Tibial nerve (tissue), 4 donors: ENCODE data around the gene PHLDA2. TPM values are rescaled to one million over a fixed set of nuclear protein-coding genes. Genes with fewer than 3 reads are reported as not detected.

Experiments used
- DNase-seq, 2 donors: peaks; one replicate each; pipeline ENCODE4 v3.0.0-alpha.2; 2019; ENCODE audit warnings: low spot score in 2 of 2
- H3K27ac ChIP-seq, 4 donors: fragments of 200-600 bp; sonication (generic) in 3 of 4; one replicate each; pipeline ENCODE4 v1.5.1; 2017 to 2019; ENCODE audit warnings: mild to moderate bottlenecking in 1 of 4
- H3K27me3 ChIP-seq, 2 donors: fragments of 200-600 bp; sonication (generic) in 1 of 2; one replicate each; pipeline versions ENCODE4 v1.5.1 to v1.6.0; 2017 to 2019
- H3K36me3 ChIP-seq, 3 donors: fragments of 200-600 bp; sonication (generic); one replicate each; pipeline ENCODE4 v1.5.1; 2018 to 2019
- H3K4me1 ChIP-seq, 4 donors: fragments of 200-600 bp; sonication (generic) in 3 of 4; one replicate each; pipeline ENCODE4 v1.5.1; 2017 to 2019
- H3K4me3 ChIP-seq, 4 donors: fragments of 200-600 bp; sonication (generic) in 3 of 4; one replicate each; pipeline ENCODE4 v1.5.1; 2017 to 2019; ENCODE audit warnings: mild to moderate bottlenecking in 1 of 4, moderate library complexity in 1 of 4
- H3K9me3 ChIP-seq, 4 donors: fragments of 200-600 bp; sonication (generic) in 3 of 4; one replicate each; pipeline ENCODE4 v1.5.1; 2017 to 2019
- EP300 ChIP-seq, 2 donors: sonication (generic); formaldehyde crosslinking; IDR thresholded peaks; one replicate each; pipeline ENCODE4 v1.6.1; 2017; ENCODE audit warnings: antibody characterized with exemption in 2 of 2, mild to moderate bottlenecking in 1 of 2
- POLR2A ChIP-seq, 2 donors: fragments of 450-650 bp; IDR thresholded peaks; one replicate each; pipeline ENCODE4 v1.6.1; 2017; ENCODE audit warnings: antibody characterized with exemption in 2 of 2, mild to moderate bottlenecking in 2 of 2, moderate library complexity in 2 of 2
- WGBS, 2 donors: methylation state at CpG; one replicate each; pipeline ENCODE4 v1.1.5; 2018; 5-methylcytosine and 5-hydroxymethylcytosine counted together
- total RNA-seq, 4 donors: library from RNA; depleted of rRNA; stranded (reverse); fragments of >200 nt; gene quantifications; one replicate each; pipeline ENCODE4 v1.1.0, GENCODE V29; 2016
- TF ChIP-seq, protein P1 (sequence below), 5 experiments: fragments of 200-600 bp in 3 of 5; fragments of 450-650 bp in 2 of 5; sonication (generic) in 3 of 5; IDR thresholded peaks; one replicate each; pipeline ENCODE4 v1.5.1; 2016 to 2019; ENCODE audit warnings: antibody characterized with exemption in 5 of 5, mild to moderate bottlenecking in 3 of 5, moderate library complexity in 2 of 5

Gene PHLDA2
- total RNA-seq, 4 donors from 2014 or later = 3.3 to 6.1 (median 5.1) TPM

DNA sequence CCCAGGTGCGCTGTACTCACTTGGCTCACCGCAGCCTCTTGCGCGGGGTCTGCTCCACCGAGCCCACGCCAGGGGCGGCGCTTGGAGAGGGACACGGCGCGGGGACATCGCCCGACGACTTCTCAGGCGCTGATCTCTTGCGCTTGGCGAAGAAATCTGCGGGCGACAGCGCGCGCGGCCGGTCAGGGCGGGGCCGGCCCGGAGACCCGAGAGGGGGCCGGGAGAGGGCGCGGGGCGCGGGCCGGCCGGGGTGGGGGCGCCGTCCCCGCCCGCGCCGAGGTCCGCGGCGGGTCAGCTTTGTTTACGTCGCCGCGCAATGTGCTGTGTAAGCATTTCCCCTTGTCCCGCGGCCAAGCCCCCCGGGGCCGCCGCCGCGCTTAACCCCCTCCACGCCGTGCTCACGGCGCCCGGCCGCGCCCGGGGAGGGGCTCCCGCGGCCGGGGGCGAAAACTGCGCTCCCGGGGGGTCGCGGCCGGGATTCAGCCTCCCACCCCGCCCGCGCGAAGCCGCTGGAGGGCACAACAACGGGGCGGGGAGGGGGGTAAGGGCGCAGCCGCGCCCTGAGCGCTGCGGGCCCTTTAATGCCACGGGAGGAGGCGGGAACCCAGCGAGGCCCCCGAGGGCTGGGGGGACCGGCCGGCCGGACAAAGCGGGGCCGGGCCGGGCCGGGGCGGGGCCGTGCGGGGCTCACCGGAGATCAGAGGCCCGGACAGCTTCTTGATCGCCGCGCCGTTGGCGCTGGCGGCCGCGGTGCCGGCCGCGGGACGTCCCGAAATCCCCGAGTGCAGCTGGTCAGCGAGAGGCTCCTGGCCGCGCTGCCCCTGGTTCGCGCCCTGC lies 45.0 kb downstream of the PHLDA2 start:
- TF ChIP-seq EP300 (IDR thresholded peaks at IDR 0.05) (peak in 1 of 2 donors; percentile 0), POLR2A (IDR thresholded peaks at IDR 0.05) (no peak)
- Histone ChIP-seq H3K27ac (peak overlapping the region; percentile 73 to 97 (median 90)), H3K4me1 (peaks cover 0 to 45% (median 5%) of the 10 kb centered on the region in 4 donors), H3K27me3 (no peaks in the 10 kb centered on the region), H3K4me3 (peak overlapping the region; percentile 74 to 93 (median 85)), H3K36me3 (peaks cover 0 to 28% (median 0%) of the 10 kb centered on the region in 3 donors), H3K9me3 (peaks cover 0 to under 1% (median 0%) of the 10 kb centered on the region in 4 donors)
- 1% methylated on average over 33 to 72 of the region's 119 CpGs for WGBS, 2 donors
- no peak for DNase-seq

DNA sequence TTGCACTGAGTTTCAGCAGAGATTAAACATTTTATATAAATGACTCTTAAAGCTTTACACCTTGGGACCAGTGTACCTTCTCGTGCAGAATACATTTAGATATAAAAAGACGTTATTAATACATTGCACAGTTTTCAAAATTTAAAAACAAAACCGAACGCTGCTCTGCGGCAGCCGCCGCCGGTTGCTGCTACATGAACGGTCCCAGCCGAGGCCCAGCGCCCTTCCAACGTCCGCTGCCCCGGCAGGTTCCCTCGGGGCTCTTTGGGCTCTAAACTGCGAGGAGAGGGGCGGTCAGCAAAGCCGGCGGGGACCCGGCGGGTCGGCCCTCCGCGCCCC lies 45.6 kb downstream of the PHLDA2 start:
- DNase-seq = no peak
- H3K4me3 ChIP-seq = peak overlapping the region; percentile 74 to 93 (median 85)
- peaks cover 0 to 45% (median 5%) of the 10 kb centered on the region in 4 donors for H3K4me1 ChIP-seq
- WGBS, 2 donors = 3 to 5% methylated on average over 24 of the region's 24 CpGs
- TF ChIP-seq EP300 (IDR thresholded peaks at IDR 0.05) = peak in 1 of 2 donors; percentile 42
- TF ChIP-seq, protein P1, sequence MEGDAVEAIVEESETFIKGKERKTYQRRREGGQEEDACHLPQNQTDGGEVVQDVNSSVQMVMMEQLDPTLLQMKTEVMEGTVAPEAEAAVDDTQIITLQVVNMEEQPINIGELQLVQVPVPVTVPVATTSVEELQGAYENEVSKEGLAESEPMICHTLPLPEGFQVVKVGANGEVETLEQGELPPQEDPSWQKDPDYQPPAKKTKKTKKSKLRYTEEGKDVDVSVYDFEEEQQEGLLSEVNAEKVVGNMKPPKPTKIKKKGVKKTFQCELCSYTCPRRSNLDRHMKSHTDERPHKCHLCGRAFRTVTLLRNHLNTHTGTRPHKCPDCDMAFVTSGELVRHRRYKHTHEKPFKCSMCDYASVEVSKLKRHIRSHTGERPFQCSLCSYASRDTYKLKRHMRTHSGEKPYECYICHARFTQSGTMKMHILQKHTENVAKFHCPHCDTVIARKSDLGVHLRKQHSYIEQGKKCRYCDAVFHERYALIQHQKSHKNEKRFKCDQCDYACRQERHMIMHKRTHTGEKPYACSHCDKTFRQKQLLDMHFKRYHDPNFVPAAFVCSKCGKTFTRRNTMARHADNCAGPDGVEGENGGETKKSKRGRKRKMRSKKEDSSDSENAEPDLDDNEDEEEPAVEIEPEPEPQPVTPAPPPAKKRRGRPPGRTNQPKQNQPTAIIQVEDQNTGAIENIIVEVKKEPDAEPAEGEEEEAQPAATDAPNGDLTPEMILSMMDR (IDR thresholded peaks at IDR 0.05) = no peak
- H3K27me3 ChIP-seq = no peaks in the 10 kb centered on the region
- peaks cover 0 to 6% (median 0%) of the 10 kb centered on the region in 4 donors for H3K9me3 ChIP-seq
- peaks cover 0 to 34% (median 0%) of the 10 kb centered on the region in 3 donors for H3K36me3 ChIP-seq
- H3K27ac ChIP-seq = peak overlapping the region; percentile 73 to 97 (median 90)

DNA sequence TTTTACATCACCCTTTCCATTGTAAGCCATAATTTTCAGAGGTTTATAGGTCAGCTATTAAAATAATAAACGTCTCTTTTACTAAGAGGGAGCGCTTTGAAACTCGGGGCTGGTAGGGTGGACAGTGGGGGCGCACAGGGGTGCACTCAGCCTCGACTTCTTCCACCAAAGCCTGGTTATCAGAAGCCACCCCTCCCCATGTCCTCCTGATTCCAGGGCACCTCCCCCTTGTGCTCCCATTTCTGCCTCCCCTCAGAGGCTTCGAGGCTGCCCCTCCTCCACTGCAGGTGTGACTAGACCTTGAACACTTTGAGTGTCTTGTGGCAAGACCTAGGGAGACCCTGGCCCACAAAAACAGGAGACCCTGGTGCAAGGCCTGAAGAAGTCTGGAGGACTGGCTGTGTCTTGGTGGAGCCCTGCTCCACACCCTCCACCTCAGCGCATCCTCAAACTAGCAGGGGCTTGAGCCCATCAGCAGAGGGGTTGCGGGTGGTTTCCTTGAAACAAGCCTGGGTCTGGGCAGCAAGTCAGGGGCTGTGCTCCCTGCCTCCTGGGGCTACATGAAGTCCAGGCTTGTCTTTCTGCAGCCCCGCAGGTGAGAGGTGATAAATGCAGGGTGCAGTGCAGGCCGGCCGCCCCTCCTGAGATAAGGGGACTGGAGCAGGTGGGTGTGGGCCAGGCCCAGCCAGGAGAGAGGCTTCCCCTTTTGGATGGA lies 46.7 kb downstream of the PHLDA2 start:
- Histone ChIP-seq H3K4me3 (peak overlapping the region in 1 of 4 donors; percentile 93), H3K27ac (peak overlapping the region in 3 of 4 donors; percentile 41 to 97 (median 89)), H3K36me3 (peaks cover 0 to 38% (median 0%) of the 10 kb centered on the region in 3 donors), H3K4me1 (peaks cover 0 to 34% (median 5%) of the 10 kb centered on the region in 4 donors), H3K9me3 (peaks cover 0 to 7% (median 0%) of the 10 kb centered on the region in 4 donors), H3K27me3 (no peaks in the 10 kb centered on the region)
- WGBS, 2 donors = 69 to 76% methylated on average over 11 of the region's 11 CpGs
- DNase-seq = no peak
- TF ChIP-seq POLR2A (IDR thresholded peaks at IDR 0.05) (no peak), EP300 (IDR thresholded peaks at IDR 0.05) (no peak)
- TF ChIP-seq, protein P1 (IDR thresholded peaks at IDR 0.05) = no peak

DNA sequence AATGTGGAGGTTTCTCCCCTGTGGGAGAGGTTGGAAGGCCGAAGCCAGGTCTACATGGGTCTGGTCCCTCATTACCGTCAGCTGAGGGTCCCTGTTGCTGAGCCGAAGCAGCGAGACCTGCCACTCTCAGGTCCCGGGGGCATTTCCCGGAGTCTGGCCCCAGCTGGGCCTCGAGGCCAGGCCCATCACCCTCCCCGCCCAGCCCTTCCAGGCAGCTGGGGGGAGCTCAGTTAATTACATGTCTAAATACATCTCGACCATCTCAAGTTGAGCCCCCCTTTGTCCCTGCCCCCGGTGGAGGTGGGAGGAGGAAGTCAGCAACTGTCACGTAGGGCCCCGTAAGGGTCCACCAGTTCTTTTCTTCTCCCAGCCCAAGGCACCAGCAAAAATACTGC lies 47.2 kb downstream of the PHLDA2 start:
- no peak overlapping the region for H3K4me3 ChIP-seq
- TF ChIP-seq EP300 (IDR thresholded peaks at IDR 0.05) = no peak
- TF ChIP-seq, protein P1 (IDR thresholded peaks at IDR 0.05) = no peak
- TF ChIP-seq POLR2A (IDR thresholded peaks at IDR 0.05) = no peak
- DNase-seq = no peak
- H3K27ac ChIP-seq = peak overlapping the region in 2 of 4 donors; percentile 39 to 97
- 62 to 71% methylated on average over 12 of the region's 12 CpGs for WGBS, 2 donors
- H3K36me3 ChIP-seq = peaks cover 0 to 44% (median 0%) of the 10 kb centered on the region in 3 donors
- peaks cover 0 to 30% (median 5%) of the 10 kb centered on the region in 4 donors for H3K4me1 ChIP-seq
- H3K27me3 ChIP-seq = no peaks in the 10 kb centered on the region
- H3K9me3 ChIP-seq = peaks cover 0 to 13% (median 0%) of the 10 kb centered on the region in 4 donors

DNA sequence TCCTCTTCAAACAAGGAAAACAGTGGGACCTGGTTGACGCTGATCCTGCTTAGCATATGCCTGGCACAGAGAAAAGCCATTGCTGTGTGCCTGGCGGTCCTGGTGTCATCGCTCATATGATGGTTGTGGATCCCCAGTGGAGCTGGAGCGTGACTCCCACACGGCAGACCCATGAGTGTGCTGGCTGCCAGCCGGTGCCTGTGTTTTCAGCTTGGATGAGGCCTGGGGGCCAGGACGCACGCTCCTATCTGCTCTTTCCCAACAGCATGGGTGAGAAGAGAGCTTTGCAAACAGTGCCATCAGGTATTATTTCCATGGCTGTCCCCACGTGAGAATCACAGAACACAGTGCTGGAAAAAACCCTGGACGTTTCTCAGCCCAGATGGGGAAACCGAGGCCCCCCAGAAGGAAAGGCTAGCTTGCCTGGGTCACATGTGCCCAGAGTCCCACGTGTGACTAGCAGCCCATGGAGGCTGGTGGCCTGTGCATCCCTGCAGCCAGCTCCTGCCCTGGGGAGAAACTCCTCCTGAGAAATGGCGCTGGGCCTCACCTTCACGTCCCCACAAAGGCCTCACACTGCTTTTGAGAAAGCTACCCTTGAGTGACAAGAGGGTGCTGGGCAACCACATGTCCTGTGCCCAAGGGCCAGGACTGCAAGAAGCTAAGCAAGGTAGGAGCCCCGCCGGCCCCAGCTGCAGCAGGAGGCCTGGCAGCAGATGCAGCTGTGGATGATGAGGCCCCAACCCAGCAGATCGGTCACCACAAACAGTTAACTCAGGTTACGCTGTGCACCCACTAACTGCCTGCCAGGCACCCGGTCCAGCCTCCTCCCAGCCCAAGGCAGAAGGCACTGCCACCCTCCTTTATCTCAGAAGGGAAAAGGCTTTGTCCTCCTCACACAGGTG lies 47.9 kb downstream of the PHLDA2 start:
- no peak for DNase-seq
- Histone ChIP-seq H3K27me3 (no peaks in the 10 kb centered on the region), H3K4me1 (peaks cover 0 to 24% (median 2%) of the 10 kb centered on the region in 4 donors), H3K27ac (peak overlapping the region in 2 of 4 donors; percentile 39 to 97), H3K9me3 (peaks cover 0 to 18% (median 0%) of the 10 kb centered on the region in 4 donors), H3K4me3 (no peak overlapping the region), H3K36me3 (peaks cover 0 to 50% (median 0%) of the 10 kb centered on the region in 3 donors)
- WGBS, 2 donors = 84 to 86% methylated on average over 15 to 18 of the region's 19 CpGs
- TF ChIP-seq, protein P1 (IDR thresholded peaks at IDR 0.05) = no peak
- TF ChIP-seq EP300 (IDR thresholded peaks at IDR 0.05) = no peak
- no peak for TF ChIP-seq POLR2A (IDR thresholded peaks at IDR 0.05)
